Measurements from ENCODE around the gene UNKL.
A peak's percentile ranks its signal among the peaks of the same experiment; 100 is the strongest.
"Not testable (repeated sequence)": the region's sequence is repeated elsewhere in the genome, so short reads cannot be mapped to it uniquely, and the experiment has no call there.

Gene UNKL

DNA sequence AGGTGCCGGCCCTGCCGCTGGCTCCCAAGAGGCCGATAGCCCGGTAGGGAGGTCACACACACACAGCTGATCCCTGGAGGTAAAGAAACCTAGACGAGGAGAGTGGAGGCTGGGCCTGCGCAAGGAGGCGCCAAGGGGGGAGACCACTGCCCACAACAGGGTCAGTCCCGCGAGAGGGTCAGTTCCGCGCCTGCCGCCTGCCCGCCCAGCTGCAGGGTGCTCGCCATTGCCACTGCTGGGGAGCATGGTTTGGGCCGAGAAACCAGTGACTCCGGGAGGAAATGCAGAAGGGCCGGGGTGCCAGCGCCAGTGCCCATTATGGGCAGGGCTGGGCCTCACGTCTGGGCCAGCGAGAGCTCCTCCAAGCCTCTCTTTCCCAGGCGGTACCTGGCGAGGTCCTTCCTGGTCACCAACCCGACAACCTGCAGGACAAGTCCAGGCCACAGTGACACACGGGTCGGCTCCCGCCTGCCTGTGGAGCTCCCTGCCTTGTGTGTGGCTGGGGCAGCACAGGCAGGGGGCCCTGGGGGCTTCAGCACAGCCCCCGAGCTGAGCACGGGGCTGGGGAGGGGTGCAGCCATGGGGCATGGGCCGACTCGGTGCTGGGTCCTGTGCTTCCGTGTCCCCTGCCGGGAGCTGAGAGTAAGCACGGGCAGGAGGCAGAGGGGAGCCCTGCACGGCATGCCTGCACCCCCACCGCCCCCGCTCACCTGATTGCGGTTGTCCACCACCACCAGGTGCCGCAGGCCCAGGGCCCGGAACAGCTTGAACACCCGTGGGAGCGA is 32.0 kb upstream of the UNKL start:
- no peak for DNase-seq

DNA sequence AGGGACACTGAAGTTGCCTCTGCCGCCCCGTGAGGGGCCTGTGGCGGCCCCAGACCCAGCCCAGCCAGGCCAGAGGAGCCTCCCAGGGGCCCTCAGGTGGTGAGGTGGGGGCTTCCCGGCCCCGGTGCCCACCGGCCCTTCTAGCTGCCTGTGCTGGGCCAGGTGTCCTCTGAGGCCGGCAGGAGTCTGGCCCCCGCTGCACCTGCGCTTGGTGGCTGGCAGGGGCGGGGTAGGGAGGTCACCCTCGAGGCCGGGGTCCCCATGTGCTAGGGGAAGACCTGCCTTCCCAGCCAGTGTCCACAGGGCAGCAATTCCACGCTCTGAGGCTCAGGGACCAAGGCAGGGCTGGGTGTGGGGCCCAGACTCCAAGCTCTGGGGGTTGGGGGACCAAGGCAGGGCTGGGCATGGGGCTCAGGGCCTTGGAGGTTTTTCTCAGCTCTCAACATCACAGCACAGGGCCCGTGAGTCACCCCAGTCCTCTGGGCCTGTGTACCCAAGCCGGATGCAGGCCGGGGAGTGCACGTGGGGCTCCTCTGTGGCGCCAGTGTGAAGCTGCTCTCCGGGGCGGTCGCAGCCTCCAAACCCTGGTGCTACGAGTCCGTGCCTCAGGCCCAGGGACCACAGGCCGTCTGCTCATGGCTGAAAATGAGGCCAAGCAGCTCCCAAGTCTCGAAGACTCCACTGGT is 31.2 kb upstream of the UNKL start:
- no peak for DNase-seq

DNA sequence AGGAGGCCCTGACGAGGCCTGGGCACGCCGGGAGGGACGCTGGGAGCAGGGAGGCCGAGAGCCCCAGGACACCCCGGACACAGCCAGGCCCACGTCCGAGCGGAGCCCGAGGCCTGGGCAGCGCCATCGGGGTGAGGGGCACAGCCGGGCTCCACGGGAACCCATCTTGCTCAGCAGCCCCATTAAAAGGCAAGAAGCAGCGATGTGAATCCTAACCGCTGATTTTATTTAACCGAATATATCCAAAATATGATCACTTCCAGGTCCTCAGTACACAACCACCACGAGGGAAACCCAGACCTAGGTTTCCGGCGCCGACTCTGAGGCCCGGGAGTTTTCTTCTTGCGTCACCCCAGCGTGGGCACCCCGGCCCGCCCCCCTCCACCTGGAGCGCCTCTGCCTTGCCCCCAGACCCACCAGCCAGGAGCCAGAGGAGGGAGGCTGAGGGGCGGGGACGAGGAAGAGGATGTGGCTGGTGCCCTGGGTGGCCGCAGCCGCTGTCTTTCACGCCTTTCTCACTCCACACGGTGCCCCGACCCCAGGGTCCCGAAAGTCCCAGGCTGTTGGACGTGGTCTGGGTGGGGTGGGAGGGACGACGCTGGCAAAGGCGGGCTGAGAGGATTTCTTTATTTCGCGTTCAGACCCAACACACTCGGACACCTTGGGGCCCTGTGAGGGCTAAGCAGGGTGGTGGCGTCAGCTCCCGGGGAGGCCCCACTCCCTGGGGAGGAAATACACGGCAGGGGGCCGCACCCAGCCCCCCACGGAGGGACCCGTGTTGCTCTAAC is 30.4 kb upstream of the UNKL start:
- no peak for DNase-seq

DNA sequence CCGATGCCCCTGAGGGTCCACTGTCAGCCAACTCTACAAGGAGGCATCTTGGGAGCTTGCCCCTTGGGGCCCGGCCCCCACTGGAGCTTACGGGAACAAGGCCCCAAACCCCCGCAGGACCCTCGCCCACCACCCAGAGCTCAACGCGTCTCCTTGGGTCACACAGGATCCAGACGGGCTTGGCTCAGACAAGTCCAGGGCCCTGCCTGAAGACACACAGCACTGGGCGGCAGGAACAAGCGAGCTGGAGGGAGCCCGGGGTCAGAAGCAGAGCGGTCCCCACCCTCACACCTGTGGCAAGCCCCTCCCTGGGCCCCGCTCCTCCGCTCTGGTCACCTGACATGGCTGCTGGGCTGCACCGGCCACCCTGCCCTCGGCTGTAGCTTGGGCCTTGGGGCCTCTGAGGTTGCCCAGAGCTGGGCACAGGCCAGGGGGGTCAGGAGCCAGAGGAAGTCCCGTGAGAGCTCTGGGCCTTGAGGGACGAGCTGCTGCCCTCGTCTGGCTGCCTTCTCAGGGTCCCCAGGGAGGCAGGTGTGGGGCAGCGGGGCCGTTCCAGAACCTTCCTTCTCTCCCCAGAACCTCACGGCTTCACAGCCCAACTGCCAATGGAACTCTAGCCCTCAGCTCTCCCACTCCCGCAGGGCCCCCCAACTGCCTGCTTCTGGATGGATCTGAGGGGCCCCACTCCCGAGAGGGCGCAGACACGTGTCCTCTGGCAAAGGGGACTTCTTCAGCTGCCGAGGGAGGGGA is 29.7 kb upstream of the UNKL start, which contains the start of gene CCDC154:
Gene CCDC154 (minus strand): TSS at position 577 of the 750 bp plus-strand sequence. CDS start 234 bp downstream, at position 343.
- DNase-seq: no peak

DNA sequence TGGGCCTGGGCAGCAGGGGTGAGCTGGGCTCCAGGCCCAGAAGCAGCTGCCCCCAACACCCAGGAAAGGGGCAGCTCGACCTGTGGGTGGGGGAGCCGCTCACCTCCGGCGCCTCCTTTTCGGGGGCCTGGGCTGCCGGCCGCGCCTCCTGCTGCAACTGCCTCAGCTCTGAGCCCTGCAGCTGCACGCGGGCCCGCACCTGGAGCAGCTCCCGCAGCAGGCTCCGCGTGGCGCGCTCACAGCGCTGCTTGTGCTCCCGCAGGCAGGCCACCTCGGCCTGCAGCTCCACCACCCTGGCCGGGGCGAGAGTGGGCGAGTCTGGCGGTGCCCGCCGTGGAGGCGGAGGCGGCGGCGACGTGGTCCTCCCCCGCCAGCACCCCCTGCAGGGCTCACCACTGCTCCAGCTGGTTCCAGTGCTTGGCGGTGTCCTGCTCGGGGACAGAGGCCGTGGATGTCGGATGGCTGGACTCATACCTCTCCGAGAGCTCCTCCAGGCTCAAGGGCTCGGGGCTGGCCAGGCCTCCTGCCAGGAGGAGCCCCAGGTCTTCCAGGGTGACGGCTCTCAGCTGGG is 29.0 kb upstream of the UNKL start:
- DNase-seq: no peak

DNA sequence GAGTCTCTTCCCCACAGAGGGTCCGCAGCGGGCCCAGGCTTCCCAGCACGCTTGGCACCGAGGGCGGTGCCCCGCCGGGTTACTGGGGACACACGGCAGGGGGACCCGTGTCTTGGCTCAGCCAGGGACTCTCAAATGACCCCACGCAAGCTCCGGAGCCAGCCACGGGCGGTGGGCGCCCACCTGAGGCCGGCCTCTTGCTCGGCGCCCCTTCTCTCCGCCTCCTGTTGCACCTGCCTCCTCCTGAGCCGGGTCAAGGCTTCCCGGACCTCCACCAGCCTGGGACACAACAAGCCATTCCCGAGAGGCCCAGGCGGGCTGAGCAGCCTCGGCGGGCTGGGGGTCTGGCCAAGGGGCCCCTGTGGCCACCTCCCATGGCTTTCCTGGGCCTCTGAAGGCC is 28.2 kb upstream of the UNKL start:
- DNase-seq: no peak

DNA sequence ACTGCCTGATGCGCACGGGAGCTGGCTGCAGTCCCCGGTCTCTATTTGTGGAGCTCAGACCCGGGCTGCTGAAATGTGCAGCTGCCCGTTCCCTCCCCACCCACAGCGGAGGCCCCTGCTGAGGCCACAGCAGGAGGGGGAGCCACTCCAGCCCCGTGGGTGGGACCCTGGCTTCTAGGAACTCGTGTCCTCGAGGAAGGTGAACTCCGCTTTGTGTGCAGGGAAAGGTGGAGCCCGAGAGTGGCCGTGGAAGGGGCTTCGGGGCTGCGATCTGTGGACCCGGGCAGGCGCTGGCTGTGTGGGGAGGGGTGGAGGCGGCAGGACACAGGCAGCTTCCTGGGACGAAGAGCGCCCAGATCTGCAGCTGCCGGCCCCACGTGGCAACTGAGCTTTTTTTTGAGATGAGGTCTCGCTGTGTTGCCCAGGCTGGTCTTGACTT is 26.9 kb upstream of the UNKL start:
- no peak for DNase-seq

DNA sequence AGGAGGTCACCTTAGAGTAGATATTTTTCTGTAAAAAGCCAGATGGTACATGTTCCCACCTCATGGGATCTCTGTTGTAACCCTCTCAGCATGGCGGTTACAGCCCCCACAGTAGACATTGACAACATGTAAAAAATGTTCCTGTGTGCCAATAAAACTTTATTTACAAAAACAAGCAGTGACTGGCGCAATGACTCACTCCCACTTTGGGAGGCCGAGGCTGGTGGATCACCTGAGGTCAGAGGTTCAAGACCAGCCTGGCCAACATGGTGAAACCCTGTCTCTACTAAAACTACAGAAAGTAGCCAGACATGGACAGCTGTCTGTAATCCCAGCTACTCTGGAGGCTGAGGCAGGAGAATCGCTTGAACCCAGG is 25.2 kb upstream of the UNKL start:
- DNase-seq: not testable (repeated sequence)

DNA sequence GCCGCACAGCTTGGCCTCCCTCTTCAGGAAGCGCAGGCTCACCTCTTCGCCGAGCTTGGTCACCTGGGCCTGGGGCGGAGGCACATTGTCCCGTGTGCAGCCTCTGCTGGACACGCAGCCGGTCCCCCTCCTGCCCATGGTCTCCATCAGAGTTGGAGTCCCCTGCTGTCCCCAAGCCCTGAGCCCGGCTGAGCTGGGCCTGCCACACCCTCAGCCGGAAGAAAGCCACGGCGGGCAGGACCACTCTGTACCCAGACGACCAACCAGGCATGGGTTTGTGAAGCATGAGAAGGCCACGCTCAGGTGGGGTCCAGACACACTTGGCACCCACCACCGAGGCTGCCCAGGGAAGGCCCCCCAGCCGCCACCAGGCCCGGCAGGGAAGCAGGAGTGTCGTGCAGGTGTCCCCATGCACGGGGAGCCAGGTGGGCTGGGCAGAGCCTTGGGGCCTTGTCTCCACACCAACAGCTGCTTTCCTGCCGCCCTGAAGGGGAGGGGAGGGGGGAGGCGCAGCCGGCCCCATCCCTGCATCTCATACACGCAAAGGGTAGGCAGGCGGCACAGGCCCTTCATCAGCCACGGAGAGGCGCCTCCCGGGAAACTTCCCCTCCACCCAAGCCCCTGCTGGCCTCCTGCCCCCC is 24.7 kb upstream of the UNKL start:
- DNase-seq: no peak

DNA sequence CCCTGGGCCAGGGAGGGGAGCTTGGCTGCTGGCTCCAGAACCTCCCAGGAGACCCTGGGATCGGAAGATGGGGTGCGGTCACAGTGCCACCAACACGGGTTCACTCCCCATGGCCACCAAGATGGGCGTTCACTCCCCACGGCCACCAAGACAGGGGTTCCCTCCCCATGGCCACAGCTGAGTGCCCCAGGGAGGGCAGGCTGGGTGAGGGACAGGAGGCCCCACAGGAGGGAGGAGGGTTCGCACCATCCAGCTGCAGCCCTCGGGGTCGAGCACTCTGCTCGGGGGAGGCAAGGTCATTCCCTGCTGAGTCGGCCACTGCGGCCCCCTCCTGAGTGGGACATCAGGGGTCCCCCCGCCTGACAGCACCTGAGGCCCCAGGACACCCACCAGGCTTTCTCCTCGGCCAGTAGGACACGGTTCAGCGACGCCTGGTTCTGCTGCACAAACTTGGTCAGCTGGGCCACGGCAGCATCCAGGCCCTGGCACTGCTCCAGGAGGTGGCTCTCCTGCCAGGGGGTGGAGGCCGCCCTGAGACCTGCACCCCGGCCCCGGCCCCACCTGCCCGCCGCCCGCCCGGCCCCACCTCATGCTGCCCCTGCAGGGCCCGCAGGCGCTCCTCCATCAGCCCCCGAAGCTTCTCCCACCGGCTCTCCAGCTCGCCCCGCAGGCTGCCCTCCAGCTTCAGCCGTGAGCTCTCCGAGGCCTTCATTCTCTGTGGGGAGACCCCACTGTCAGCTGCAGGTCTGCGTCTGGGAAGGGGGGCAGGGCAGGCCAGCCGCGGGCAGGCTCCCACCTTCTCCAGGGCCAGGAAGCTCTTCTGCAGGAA is 23.9 kb upstream of the UNKL start:
- DNase-seq: peak; percentile 16

DNA sequence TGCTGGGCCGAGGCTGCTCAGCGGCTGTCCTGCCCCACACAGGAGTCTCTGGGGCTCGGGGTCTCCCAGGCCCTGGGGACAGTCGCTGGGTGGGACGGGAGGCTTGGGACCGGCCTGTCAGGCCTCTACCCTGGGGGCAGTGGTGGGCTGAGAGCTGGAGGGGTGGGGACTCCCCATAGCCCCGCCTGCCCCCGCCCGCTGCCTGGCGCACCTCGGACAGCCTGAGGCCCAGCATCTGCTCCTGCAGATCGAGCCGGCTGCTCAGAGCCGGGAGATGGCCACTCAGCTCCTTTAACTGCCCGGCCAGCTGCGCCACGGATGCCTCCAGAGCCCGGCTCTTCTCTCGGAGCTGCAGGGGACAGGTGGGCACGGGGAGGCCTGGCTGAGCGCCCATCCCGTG is 23.1 kb upstream of the UNKL start:
- DNase-seq: no peak

DNA sequence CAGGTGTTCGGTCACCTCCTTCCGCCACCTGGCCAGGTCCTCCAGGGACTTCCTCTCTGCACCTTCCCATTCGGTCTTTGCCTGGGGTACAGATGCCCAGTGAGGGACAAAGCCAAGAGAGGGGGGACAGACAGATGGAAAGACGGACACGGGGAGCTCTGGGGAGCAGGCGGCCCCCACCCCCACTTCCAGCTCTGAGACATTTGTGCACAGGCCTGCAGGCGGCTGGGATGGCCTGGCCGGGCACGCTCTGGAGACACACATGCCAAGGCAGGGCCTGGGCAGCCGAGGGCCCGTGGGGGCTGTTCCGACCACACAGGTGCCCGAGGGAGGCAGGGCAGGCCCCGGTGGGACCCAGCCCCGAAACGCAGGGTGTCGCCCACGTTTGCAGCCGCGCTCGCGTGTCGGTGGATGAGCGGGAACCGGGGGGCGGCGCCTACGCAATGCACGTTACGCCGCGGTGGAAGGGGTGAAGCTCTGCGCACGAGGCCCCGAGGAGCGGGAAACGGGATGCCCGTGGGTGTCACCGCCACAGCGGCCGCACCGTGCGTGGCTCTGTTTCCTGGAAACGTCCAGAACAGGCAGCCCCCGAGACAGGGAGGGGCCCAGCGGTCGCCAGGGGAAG is 22.3 kb upstream of the UNKL start:
- DNase-seq: no peak

DNA sequence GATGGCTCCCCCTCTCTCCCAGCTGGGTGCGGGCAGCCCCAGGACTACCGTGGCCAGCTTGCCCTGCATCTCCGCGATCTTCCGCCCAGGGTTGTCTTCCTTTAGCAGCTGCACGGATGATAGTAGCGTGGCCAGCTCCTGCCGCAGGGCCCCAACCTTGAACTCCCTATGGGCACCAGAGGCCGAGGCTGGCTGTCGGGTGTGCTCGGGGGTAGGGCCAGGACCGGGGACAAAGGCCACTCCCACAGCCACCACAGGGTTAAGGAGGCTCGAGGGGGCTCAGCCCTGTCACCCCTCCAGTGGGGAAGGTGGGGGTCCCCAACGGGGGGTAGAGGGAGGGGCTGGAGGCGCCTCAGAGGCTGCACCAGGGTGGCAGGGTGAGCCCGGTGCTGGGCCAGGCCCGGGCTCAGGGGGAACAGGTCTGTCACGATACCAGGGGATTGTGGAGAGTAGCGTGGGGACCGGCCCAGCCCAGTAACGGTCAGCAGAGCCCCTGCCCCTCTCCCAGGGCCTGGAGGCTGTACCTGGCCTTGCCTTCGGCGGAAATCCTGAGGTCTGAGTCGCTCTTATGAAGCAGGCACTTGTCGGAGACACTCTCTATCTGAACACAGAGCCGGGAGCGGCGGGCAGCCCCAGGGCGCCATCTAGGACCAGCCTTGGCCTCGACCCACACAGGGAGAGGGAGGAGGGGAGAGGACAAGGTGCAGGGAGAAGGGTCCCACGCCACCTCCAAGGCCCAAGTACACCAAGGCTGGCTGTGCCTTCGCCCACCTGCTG is 21.6 kb upstream of the UNKL start:
- no peak for DNase-seq

DNA sequence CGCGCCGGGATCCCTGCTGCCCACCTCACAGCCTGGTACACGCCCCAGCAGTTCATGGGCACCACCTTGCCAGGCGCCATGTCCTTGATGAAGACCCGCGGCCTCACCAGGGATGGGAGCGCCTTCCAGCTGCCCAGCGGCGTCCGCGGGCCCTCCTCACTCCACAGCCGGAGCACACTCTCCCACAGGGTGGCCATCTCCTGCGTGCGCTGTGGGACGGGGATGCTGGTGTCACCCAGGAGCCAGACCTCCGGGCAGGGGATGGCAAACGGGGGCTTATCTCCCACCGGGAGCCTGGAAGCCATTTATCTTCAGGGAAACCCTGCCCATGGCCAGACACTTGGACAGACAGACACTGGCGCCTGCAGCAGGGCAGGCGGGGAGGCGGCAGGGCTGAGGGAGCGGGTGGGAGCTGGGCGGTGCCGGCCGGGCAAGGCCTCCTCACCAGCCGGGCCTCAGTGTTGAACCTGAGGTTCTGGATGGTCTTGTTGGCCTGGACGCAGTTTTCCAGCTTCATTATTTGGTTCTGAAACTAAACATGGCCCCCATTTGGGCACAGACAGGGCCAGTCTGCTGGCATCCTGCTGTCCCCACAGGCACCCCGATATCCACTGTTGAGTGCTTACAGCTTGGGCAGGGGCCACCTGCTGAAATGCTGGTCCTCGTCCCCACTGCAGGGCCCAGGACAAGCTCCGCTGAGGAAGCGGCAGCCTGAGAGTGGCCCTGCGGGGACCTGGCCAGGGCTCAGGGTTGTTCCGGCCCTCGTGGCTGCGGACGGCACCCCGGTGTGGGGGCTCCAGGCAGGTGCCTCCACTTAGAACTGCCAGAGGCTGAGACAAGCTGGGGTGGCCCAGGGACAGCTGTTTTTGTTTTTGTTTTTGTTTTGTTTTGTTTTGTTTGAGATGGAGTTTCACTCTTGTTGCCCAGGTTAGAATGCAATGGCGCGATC is 20.4 kb upstream of the UNKL start:
- no peak for DNase-seq

DNA sequence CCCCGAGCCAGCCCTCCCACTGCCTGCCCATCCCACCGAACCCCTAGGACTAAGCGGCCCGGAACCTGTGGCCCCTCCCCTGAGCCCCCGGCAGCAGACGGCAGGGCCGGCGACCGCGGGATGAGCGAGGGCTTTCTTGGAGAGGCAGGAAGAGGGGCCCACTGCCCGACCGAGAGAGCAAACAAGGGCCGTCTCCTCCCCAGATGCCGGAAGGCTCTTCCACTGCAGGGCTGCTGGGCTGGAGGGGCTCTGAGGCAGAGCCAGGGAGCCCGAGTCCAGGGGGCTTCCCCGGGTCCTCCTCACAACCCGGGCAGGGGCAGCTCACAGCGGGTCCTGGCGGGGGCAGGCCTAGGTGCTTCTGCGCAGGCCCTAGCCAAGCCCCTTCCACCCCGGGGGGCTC is 19.3 kb upstream of the UNKL start:
- DNase-seq: peak; percentile 25

DNA sequence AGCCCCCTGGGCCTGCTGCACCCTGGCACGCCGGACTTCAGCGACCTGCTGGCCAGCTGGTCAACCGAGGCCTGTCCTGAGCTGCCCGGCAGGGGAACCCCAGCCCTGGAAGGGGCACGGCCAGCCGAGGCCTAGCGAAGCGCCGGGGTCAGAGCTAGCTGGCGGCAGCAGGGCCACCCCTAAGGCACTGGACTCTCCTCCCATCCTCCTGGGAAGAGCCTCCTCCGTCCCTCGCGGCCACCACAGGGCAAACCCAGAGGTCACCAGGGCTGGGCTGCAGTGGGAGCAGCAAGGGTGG is 18.7 kb upstream of the UNKL start:
- DNase-seq: peak; percentile 25

DNA sequence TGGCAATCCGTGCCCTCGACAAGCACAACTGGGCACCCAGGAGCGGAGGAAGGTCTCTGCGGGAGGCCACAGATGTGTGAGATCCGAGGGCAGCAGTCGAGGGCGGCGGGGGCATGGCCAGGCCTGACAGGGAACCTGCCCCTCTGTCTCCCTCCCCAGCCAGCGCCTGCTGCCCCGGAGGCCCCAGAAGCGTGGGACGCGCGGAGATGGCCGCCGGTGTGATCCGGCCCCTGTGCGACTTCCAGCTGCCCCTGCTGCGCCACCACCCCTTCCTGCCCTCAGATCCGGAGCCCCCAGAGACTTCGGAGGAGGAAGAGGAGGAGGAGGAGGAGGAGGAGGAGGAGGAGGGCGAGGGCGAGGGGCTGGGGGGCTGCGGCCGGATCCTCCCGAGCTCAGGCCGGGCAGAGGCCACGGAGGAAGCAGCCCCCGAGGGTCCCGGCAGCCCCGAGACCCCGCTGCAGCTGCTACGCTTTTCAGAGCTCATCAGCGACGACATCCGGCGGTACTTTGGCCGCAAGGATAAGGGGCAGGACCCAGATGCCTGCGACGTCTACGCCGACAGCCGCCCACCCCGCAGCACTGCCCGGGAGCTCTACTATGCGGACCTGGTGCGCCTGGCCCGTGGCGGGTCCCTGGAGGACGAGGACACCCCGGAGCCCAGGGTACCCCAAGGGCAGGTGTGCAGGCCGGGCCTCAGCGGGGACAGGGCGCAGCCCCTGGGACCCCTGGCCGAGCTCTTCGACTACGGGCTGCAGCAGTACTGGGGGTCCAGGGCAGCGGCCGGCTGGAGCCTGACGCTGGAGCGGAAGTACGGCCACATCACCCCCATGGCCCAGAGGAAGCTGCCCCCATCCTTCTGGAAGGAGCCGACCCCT is 18.1 kb upstream of the UNKL start:
- DNase-seq: peak; percentile 22

All from right kidney (tissue), 1 donor.